Mesodermal cell (in vitro differentiated cells): ENCODE results near the gene RBM19.

Experiments
- H3K27ac ChIP-seq: 2 replicates; pipeline ENCODE4 v1.7.0; 2013; ENCODE audit warnings: mild to moderate bottlenecking, low read depth, low read length, moderate library complexity; ENCODE audit not compliant: severe bottlenecking
- H3K36me3 ChIP-seq: 2 replicates; pipeline ENCODE4 v1.7.1; 2013; ENCODE audit warnings: mild to moderate bottlenecking, low read length, moderate library complexity; ENCODE audit not compliant: control insufficient read depth, insufficient read depth
- H3K4me1 ChIP-seq: one replicate; pipeline ENCODE4 v1.7.1; 2013; ENCODE audit warnings: mild to moderate bottlenecking, low read length; ENCODE audit not compliant: insufficient read depth, control insufficient read depth, poor library complexity, severe bottlenecking
- H3K4me3 ChIP-seq: 2 replicates; pipeline ENCODE4 v1.7.0; 2013; ENCODE audit warnings: low read length, control low read depth, mild to moderate bottlenecking; ENCODE audit not compliant: insufficient read depth, poor library complexity, severe bottlenecking; ENCODE audit errors: extremely low read depth
- H3K9me3 ChIP-seq: 2 replicates; pipeline ENCODE4 v1.7.1; 2013; ENCODE audit warnings: mild to moderate bottlenecking, low read length, moderate library complexity; ENCODE audit not compliant: control insufficient read depth
- WGBS, 2 experiments: methylation state at CpG; one replicate each; pipeline ENCODE4 v1.1.5; 2013; ENCODE audit warnings: missing lambda C conversion rate in 2 of 2; ENCODE audit not compliant: insufficient coverage in 2 of 2; 5-methylcytosine and 5-hydroxymethylcytosine counted together

Gene RBM19

GRCh38 chr12:113891739-113892520, 74.2 kb downstream of the RBM19 start:
- peaks cover 2% of the 10 kb centered on the region for H3K36me3 ChIP-seq
- no peak overlapping the region for H3K4me3 ChIP-seq
- no peak overlapping the region for H3K27ac ChIP-seq
- no peaks in the 10 kb centered on the region for H3K9me3 ChIP-seq
- peaks cover 15% of the 10 kb centered on the region for H3K4me1 ChIP-seq
- 90 to 93% methylated on average over 8 to 12 of the region's 15 CpGs for WGBS, 2 experiments

- Histone ChIP-seq H3K9me3 (no peaks in the 10 kb centered on the region), H3K36me3 (peaks cover 3% of the 10 kb centered on the region), H3K4me3 (no peak overlapping the region), H3K4me1 (peaks cover 13% of the 10 kb centered on the region), H3K27ac (no peak overlapping the region)
- WGBS, 2 experiments, result 86% methylated on average over 3 of the region's 4 CpGs; no CpG with 5 or more reads in 1 of the 2 experiments
Measured at GRCh38 chr12:113891167-113891692, 74.9 kb downstream of the RBM19 start.

- no peaks in the 10 kb centered on the region for H3K9me3 ChIP-seq
- peaks cover 8% of the 10 kb centered on the region for H3K4me1 ChIP-seq
- H3K4me3 ChIP-seq, result no peak overlapping the region
- H3K36me3 ChIP-seq, result peaks cover 6% of the 10 kb centered on the region
- 87 to 91% methylated on average over 8 to 13 of the region's 23 CpGs for WGBS, 2 experiments
- H3K27ac ChIP-seq, result no peak overlapping the region
Measured at GRCh38 chr12:113889891-113890581, 76.1 kb downstream of the RBM19 start.

DNA sequence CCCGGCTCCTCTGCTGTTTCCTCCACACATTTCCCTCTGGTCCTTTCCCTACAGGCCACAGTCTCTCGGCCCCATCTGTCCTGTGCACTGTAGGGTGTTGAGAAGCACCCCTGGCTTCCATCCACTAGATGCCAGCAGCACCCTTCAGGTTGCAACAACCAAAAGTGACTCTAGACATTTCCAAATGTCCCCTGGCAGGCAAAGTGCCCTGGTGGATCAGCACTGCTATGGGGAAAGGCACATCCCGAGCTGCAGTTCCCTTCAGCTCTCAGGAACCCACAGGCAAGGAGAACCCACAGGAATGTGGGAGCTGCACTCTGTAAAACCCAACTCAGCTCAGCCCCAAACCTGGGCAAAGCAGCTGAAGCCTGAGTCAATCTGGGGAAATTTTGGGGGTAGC, 77.0 kb downstream of the RBM19 start:
- Histone ChIP-seq H3K9me3 (peaks cover 7% of the 10 kb centered on the region), H3K27ac (no peak overlapping the region), H3K4me3 (no peak overlapping the region), H3K4me1 (peaks cover 8% of the 10 kb centered on the region), H3K36me3 (peaks cover 14% of the 10 kb centered on the region)
- WGBS, 2 experiments, result 57 to 78% methylated on average over 1 to 2 of the region's 3 CpGs

DNA sequence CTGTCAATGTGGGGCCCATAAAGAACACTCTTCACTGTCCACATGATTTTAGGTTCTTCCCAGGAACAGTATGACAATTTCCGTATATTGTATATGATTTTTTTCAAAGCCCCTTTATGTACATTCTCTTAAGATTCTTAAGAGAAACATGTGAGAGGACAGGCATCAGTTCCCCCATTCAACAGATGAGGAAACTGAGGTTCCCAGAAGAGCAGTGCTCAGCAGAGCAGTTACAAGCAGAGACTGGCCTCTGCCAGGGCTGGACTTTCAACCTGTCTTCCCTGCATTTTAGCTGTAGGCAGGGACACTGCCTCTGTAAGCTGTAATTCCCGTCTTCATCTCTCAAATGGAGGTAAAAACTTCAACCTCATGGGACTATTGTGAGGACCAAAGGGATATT, 77.7 kb downstream of the RBM19 start:
- no peak overlapping the region for H3K27ac ChIP-seq
- no peak overlapping the region for H3K4me3 ChIP-seq

DNA sequence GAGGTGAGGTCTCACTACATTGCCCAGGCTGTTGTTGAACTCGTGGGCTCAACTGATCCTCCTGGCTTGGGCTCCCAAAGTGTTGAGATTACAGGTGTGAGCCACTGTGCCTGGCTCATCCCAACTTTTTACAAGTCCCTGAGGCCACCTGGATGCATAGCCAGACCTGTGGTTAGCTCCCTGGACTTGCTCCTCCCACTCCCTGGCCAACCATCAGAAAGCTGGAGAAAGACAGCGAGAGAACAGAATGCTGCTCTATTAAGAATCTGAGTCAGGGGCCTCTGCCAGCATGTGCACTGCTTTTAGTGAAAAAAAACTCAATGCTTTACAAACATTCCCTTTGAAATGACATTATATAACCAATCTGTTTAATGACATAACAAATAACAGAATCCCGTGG, 78.2 kb downstream of the RBM19 start:
- Histone ChIP-seq H3K27ac (no peak overlapping the region), H3K9me3 (peaks cover 7% of the 10 kb centered on the region), H3K4me1 (peaks cover 8% of the 10 kb centered on the region), H3K36me3 (peaks cover 17% of the 10 kb centered on the region), H3K4me3 (no peak overlapping the region)
- 92 to 95% methylated on average over 3 of the region's 3 CpGs for WGBS, 2 experiments

More for the DNA sequence above, 77.7 kb downstream of the RBM19 start:
- peaks cover 16% of the 10 kb centered on the region for H3K36me3 ChIP-seq
- WGBS, 2 experiments, result 89 to 100% methylated on average over 1 of the region's 2 CpGs
- peaks cover 8% of the 10 kb centered on the region for H3K4me1 ChIP-seq
- H3K9me3 ChIP-seq, result peaks cover 7% of the 10 kb centered on the region

- WGBS, 2 experiments, result 88 to 98% methylated on average over 5 to 6 of the region's 9 CpGs
- Histone ChIP-seq H3K4me1 (peaks cover 8% of the 10 kb centered on the region), H3K27ac (no peak overlapping the region), H3K36me3 (peaks cover 17% of the 10 kb centered on the region), H3K9me3 (peaks cover 7% of the 10 kb centered on the region), H3K4me3 (no peak overlapping the region)
Measured at GRCh38 chr12:113886721-113887120, 79.4 kb downstream of the RBM19 start.

- 100% methylated on average over 1 of the region's 3 CpGs for WGBS, 2 experiments
Measured at GRCh38 chr12:113884392-113884791, 81.7 kb downstream of the RBM19 start.

DNA sequence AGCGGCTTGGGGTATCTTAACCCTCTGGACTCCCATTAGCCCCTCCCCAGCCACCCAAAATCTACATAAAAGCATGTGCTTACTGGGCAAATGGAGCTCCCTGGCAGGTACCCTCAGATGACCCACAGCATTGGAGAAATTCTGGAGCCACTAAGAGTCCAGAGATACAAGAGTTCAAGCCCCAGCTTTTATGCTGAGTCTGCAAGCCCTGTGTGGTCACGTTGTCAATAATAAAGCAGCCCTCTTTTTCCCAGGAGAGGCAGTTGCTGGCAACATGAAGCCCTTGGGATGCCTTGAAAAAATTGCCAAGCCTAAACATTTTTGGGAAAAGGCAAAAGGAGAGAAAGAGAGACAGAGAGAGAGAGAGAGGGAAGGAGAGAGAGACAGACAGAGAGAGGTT, 83.4 kb downstream of the RBM19 start:
- Histone ChIP-seq H3K27ac (no peak overlapping the region), H3K4me3 (no peak overlapping the region), H3K36me3 (peaks cover 17% of the 10 kb centered on the region), H3K4me1 (no peaks in the 10 kb centered on the region), H3K9me3 (peaks cover 7% of the 10 kb centered on the region)
- 100% methylated on average over 1 of the region's 2 CpGs for WGBS, 2 experiments

More at GRCh38 chr12:113884392-113884791, 81.7 kb downstream of the RBM19 start:
- Histone ChIP-seq H3K27ac (no peak overlapping the region), H3K4me3 (no peak overlapping the region), H3K36me3 (peaks cover 17% of the 10 kb centered on the region), H3K9me3 (peaks cover 7% of the 10 kb centered on the region), H3K4me1 (no peaks in the 10 kb centered on the region)

- Histone ChIP-seq H3K4me3 (no peak overlapping the region), H3K27ac (no peak overlapping the region), H3K4me1 (no peaks in the 10 kb centered on the region), H3K36me3 (peaks cover 23% of the 10 kb centered on the region), H3K9me3 (peaks cover 7% of the 10 kb centered on the region)
- WGBS, 2 experiments, result 85 to 87% methylated on average over 16 to 19 of the region's 23 CpGs
Measured at GRCh38 chr12:113880988-113881962, 84.8 kb downstream of the RBM19 start.
